Transverse colon (tissue), 4 donors: ENCODE data around the gene ZNF775. TPM values are rescaled to one million over a fixed set of nuclear protein-coding genes. Genes with fewer than 3 reads are reported as not detected.

Source experiments
- DNase-seq: peaks from one replicate; pipeline ENCODE4 v3.0.0-alpha.2; 2019
- H3K27ac ChIP-seq, 4 donors: fragments of 200-600 bp; sonication (generic); 2 replicates each; pipeline ENCODE4 v1.5.1; 2016 to 2018; ENCODE audit warnings: inconsistent platforms in 4 of 4
- H3K27me3 ChIP-seq: fragments of 200-600 bp; sonication (generic); 2 replicates; pipeline ENCODE4 v1.5.1; 2017; ENCODE audit warnings: inconsistent platforms
- H3K36me3 ChIP-seq, 4 donors: fragments of 200-600 bp; sonication (generic); 2 replicates each; pipeline ENCODE4 v1.5.1; 2017 to 2019; ENCODE audit warnings: inconsistent platforms in 4 of 4
- H3K4me1 ChIP-seq, 4 donors: fragments of 200-600 bp; sonication (generic); 2 replicates each; pipeline ENCODE4 v1.5.1; 2017 to 2020; ENCODE audit warnings: inconsistent platforms in 4 of 4
- H3K4me3 ChIP-seq, 4 donors: fragments of 200-600 bp; sonication (generic); 1 replicate in 1 of 4; 2 replicates in 3 of 4; pipeline versions ENCODE4 v1.5.1 to v1.6.1; 2017 to 2019; ENCODE audit warnings: inconsistent platforms in 4 of 4
- H3K9me3 ChIP-seq, 2 donors: fragments of 200-600 bp; sonication (generic); 2 replicates each; pipeline ENCODE4 v1.5.1; 2017 to 2019; ENCODE audit warnings: inconsistent platforms in 2 of 2
- EP300 ChIP-seq: sonication (generic); formaldehyde crosslinking; IDR thresholded peaks from one replicate; pipeline ENCODE4 v1.6.1; 2017; ENCODE audit warnings: antibody characterized with exemption, low read depth
- POLR2A ChIP-seq: fragments of 450-650 bp; IDR thresholded peaks from one replicate; pipeline ENCODE4 v1.6.1; 2016; ENCODE audit warnings: antibody characterized with exemption, mild to moderate bottlenecking, moderate library complexity
- POLR2AphosphoS5 ChIP-seq, 3 donors: sonication (generic); formaldehyde crosslinking; IDR thresholded peaks; one replicate each; pipeline ENCODE4 v1.6.1; 2016; ENCODE audit warnings: antibody characterized with exemption in 3 of 3
- WGBS, 2 donors: methylation state at CpG; one replicate each; pipeline ENCODE4 v1.1.5; 2018; ENCODE audit warnings: low coverage in 1 of 2; 5-methylcytosine and 5-hydroxymethylcytosine counted together
- in situ Hi-C, 4 donors: fragments of 200-750 bp; cut with MboI; loops; one replicate each; pipeline versions ENCODE4 v1.15.0 to v1.15.1; 2017; ENCODE audit warnings: low sequenced_read_pairs in 3 of 4, low pct_ligation_motif_present in 1 of 4, low pct_unique_long_range_greater_than_20kb in 1 of 4
- intact Hi-C: fragments of 100-400 bp; cut with DNase I; formaldehyde crosslinking; loops from one replicate; pipeline ENCODE4 v1.15.1; 2023; ENCODE audit warnings: low total_unique reads
- total RNA-seq, 4 donors: library from RNA; depleted of rRNA; stranded (reverse); fragments of >200 nt; gene quantifications; one replicate each; pipeline ENCODE4 v1.1.0, GENCODE V29; 2016
- TF ChIP-seq, protein P1 (sequence below), 5 experiments: fragments of 200-600 bp in 3 of 5; fragments of 450-650 bp in 2 of 5; sonication (generic) in 3 of 5; IDR thresholded peaks; 1 replicate in 2 of 5; 2 replicates in 3 of 5; pipeline ENCODE4 v1.5.1; 2016 to 2017; ENCODE audit warnings: antibody characterized with exemption in 5 of 5, inconsistent platforms in 3 of 5, mild to moderate bottlenecking in 2 of 5, moderate library complexity in 1 of 5

The ZNF775 gene
- total RNA-seq, 4 donors from 2014 or later: 8.9 to 75.2 (median 15.2) TPM

DNA sequence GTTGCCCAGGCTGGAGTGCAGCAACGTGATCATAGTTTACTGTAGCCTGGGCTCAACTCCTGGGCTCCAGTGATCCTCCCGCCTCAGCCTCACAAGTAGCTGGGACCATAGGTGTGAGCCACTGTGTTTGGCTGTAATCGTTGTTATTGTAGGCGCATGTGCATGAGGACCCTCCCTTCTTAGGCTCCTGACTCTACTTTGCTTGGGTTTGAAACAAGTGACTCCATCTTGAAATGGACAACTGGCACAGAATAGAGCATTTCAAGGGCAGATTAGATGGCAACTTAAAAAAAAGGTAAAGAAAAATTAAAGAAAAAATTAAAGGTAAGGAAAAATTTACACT, 55.9 kb downstream of the ZNF775 start:
- no peak for TF ChIP-seq POLR2A

DNA sequence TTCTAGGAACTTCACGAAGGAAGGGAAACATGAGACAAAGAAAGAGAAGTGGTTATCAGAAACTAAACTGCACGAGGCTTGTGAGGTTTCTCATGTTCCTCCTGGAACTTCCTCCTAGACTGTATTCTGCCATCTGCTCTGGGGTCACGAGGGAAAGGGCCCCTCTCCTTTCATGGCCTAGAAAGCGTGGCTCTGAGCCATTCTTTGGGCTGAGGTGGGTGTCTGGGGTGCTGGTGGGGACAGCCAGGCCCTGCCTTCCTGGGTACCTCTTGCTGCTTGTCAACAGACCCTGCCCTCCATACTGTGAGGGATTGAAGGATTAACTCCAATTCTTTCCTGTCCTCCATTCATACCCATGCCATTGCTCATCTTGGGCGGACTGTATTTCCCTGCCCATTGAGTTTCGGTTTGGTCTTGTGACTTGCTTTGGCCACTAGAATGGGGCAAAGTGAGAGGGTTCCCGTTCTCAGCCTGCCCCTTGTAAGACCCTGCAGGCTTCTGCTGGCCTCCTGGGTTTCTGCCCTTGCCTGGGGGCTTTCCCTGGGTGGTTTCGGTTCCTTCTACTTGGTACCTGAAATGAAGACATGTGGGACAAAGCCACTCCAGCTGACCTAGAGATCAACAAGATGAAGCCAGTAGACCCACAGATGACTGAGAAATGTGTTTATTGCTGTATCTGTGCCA, 56.4 kb downstream of the ZNF775 start:
- in situ Hi-C loops: loop anchor here in 2 of 4 donors (25.0 kb wide), 2 partner anchors 452 to 552 kb away; partner anchors contain the start of genes KCNH2 (in 1 of the 2) and NOS3 (in 1 of the 2)

More for the DNA sequence above, 55.9 kb downstream of the ZNF775 start:
- no peaks in the 10 kb centered on the region for H3K9me3 ChIP-seq
- H3K27ac ChIP-seq: peak overlapping the region in 3 of 4 donors; percentile 29 to 72 (median 36)
- intact Hi-C loops: no loop called here
- H3K27me3 ChIP-seq: no peaks in the 10 kb centered on the region
- no peak for DNase-seq
- no peaks in the 10 kb centered on the region for H3K4me1 ChIP-seq
- H3K4me3 ChIP-seq: no peak overlapping the region
- 20 to 67% methylated on average over 1 to 4 of the region's 4 CpGs for WGBS, 2 donors
- H3K36me3 ChIP-seq: no peaks in the 10 kb centered on the region
- in situ Hi-C loops: loop anchor here in 2 of 4 donors (25.0 kb wide), 2 partner anchors 452 to 552 kb away; partner anchors contain the start of genes KCNH2 (in 1 of the 2) and NOS3 (in 1 of the 2)

DNA sequence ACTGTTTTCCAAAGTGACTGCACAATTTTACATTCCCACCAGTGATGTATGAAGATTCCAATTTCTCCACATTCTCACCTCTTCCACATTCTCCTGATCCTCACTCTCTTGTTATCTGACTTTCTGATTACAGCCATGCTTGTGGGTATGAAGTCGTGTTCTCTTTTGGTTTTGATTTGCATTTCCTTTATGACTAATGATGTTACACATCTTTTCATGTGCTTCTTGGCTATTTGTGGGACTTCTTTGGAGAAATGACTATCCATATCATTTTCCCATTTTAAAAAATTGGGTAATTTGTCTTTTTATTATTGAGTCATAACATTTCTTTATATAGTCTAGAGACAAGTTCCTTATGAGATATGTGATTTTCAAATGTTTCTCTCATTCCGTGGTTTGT, 60.8 kb downstream of the ZNF775 start:
- Histone ChIP-seq H3K4me1 (no peaks in the 10 kb centered on the region), H3K27ac (no peak overlapping the region), H3K4me3 (no peak overlapping the region), H3K36me3 (no peaks in the 10 kb centered on the region), H3K9me3 (peaks cover 10 to 11% of the 10 kb centered on the region in 2 donors), H3K27me3 (no peaks in the 10 kb centered on the region)
- intact Hi-C loops (no loop called here), in situ Hi-C loops (loop anchor here in 2 of 4 donors (10.0 to 25.0 kb wide), 3 partner anchors 315 to 547 kb away; partner anchors contain the start of genes KCNH2 (in 1 of the 2) and NOS3 (in 1 of the 2))
- WGBS, 2 donors: 62 to 74% methylated on average over 2 of the region's 2 CpGs
- TF ChIP-seq POLR2AphosphoS5 (IDR thresholded peaks at IDR 0.05): no peak
- TF ChIP-seq POLR2A: no peak
- TF ChIP-seq, protein P1, sequence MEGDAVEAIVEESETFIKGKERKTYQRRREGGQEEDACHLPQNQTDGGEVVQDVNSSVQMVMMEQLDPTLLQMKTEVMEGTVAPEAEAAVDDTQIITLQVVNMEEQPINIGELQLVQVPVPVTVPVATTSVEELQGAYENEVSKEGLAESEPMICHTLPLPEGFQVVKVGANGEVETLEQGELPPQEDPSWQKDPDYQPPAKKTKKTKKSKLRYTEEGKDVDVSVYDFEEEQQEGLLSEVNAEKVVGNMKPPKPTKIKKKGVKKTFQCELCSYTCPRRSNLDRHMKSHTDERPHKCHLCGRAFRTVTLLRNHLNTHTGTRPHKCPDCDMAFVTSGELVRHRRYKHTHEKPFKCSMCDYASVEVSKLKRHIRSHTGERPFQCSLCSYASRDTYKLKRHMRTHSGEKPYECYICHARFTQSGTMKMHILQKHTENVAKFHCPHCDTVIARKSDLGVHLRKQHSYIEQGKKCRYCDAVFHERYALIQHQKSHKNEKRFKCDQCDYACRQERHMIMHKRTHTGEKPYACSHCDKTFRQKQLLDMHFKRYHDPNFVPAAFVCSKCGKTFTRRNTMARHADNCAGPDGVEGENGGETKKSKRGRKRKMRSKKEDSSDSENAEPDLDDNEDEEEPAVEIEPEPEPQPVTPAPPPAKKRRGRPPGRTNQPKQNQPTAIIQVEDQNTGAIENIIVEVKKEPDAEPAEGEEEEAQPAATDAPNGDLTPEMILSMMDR (IDR thresholded peaks at IDR 0.05): no peak
- TF ChIP-seq EP300: no peak
- no peak for DNase-seq

More for the DNA sequence above, 56.4 kb downstream of the ZNF775 start:
- Histone ChIP-seq H3K27me3 (no peaks in the 10 kb centered on the region), H3K27ac (peak overlapping the region in 3 of 4 donors; percentile 29 to 72 (median 62)), H3K36me3 (no peaks in the 10 kb centered on the region), H3K4me3 (no peak overlapping the region), H3K9me3 (no peaks in the 10 kb centered on the region), H3K4me1 (no peaks in the 10 kb centered on the region)
- WGBS, 2 donors: 57 to 62% methylated on average over 1 to 8 of the region's 8 CpGs
- DNase-seq: peak; percentile 77
- TF ChIP-seq EP300: no peak
- TF ChIP-seq, protein P1 (IDR thresholded peaks at IDR 0.05): no peak
- TF ChIP-seq POLR2A: no peak
- no peak for TF ChIP-seq POLR2AphosphoS5 (IDR thresholded peaks at IDR 0.05)
- intact Hi-C loops: no loop called here

DNA sequence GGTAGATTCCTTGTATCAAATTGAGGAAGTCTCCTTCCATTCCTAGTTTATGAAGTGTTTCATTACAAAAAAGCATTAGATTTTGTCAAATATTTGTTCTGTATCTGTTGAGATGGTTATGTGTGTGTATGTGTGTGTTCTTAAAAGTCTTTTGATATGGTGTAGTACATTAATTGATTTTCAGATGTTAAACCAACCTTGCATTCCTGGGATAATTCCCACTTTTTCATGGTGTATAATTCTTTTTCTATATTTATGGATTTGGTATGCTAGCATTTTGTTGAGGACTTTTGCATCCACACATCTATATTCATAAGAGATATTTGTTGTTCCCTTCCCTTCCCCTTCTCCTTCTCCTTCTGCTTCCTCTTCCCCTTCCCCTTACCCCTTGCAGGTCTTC, 62.4 kb downstream of the ZNF775 start:
- Histone ChIP-seq H3K27ac (no peak overlapping the region), H3K4me3 (no peak overlapping the region), H3K9me3 (peaks cover 10 to 11% of the 10 kb centered on the region in 2 donors), H3K36me3 (no peaks in the 10 kb centered on the region), H3K4me1 (peaks cover 0 to 6% (median 4%) of the 10 kb centered on the region in 4 donors), H3K27me3 (no peaks in the 10 kb centered on the region)
- intact Hi-C loops: no loop called here
- in situ Hi-C loops: loop anchor here in 2 of 4 donors (10.0 to 25.0 kb wide), 3 partner anchors 313 to 546 kb away; partner anchors contain the start of genes KCNH2 (in 1 of the 2) and NOS3 (in 1 of the 2)
- TF ChIP-seq EP300: no peak
- TF ChIP-seq, protein P1 (IDR thresholded peaks at IDR 0.05): no peak
- TF ChIP-seq POLR2A: no peak
- TF ChIP-seq POLR2AphosphoS5 (IDR thresholded peaks at IDR 0.05): no peak
- DNase-seq: no peak
